HG03196 (cell line): ENCODE data around the gene BCL7B.
"Not testable (repeated sequence)": the region's sequence is repeated elsewhere in the genome, so short reads cannot be mapped to it uniquely, and the experiment has no call there.

Experiments
- ATAC-seq: cut with Tn5 transposase; IDR thresholded peaks from one replicate; pipeline ENCODE4 v1.9.1; 2021; ENCODE audit not compliant: unreplicated experiment

Gene BCL7B

GRCh38 chr7:73573276-73573675, 15.8 kb upstream of the BCL7B start:
- no peak for ATAC-seq

GRCh38 chr7:73572767-73573186, 15.3 kb upstream of the BCL7B start:
- no peak for ATAC-seq

- no peak for ATAC-seq
These were observed 13.5 kb upstream of the BCL7B start for GRCh38 chr7:73570977-73571376.

- no peak for ATAC-seq
These were observed 13.0 kb upstream of the BCL7B start for GRCh38 chr7:73570521-73570920.

GRCh38 chr7:73569042-73569608, 11.6 kb upstream of the BCL7B start:
- no peak for ATAC-seq

GRCh38 chr7:73567846-73568685, 10.6 kb upstream of the BCL7B start:
- no peak for ATAC-seq

- no peak for ATAC-seq
These were observed 9.7 kb upstream of the BCL7B start for GRCh38 chr7:73567140-73567539.

- not testable (repeated sequence) for ATAC-seq
These were observed 8.9 kb upstream of the BCL7B start for GRCh38 chr7:73566431-73566830.

- no peak for ATAC-seq
These were observed 8.3 kb upstream of the BCL7B start for GRCh38 chr7:73565675-73566340.

GRCh38 chr7:73560109-73560835, 2.8 kb upstream of the BCL7B start:
- no peak for ATAC-seq

- ATAC-seq: peak; percentile 88
These were observed 438 bp downstream of the BCL7B start for GRCh38 chr7:73557108-73557396.

- no peak for ATAC-seq
These were observed 1.0 kb downstream of the BCL7B start for GRCh38 chr7:73556208-73557107.

GRCh38 chr7:73555411-73555982, 2.0 kb downstream of the BCL7B start:
- no peak for ATAC-seq

- not testable (repeated sequence) for ATAC-seq
These were observed 7.4 kb downstream of the BCL7B start for GRCh38 chr7:73550093-73550492.

GRCh38 chr7:73549176-73549575, 8.3 kb downstream of the BCL7B start:
- ATAC-seq: no peak

GRCh38 chr7:73547841-73548240, 9.6 kb downstream of the BCL7B start:
- ATAC-seq: no peak

GRCh38 chr7:73544678-73545077, 12.8 kb downstream of the BCL7B start:
- ATAC-seq: no peak

- no peak for ATAC-seq
These were observed 15.8 kb downstream of the BCL7B start for GRCh38 chr7:73541722-73542121.

GRCh38 chr7:73539709-73540108, 17.8 kb downstream of the BCL7B start:
- no peak for ATAC-seq

GRCh38 chr7:73538510-73538909, 19.0 kb downstream of the BCL7B start:
- not testable (repeated sequence) for ATAC-seq
